CD4-positive, alpha-beta memory T cell (primary cell): Measurements from ENCODE around the gene RNF215. TPM values are rescaled to one million over a fixed set of nuclear protein-coding genes. Genes with fewer than 3 reads are reported as not detected.

Experiments
- CTCF ChIA-PET: fragments of 350-600 bp; sonication (Branson Sonifier 250); formaldehyde crosslinking; loops from one replicate; lab custom pipeline; 2021; ENCODE audit warnings: inconsistent platforms; ENCODE audit not compliant: partially characterized antibody; lab: Charles Lee
- POLR2A ChIA-PET: fragments of 350-600 bp; sonication (Branson Sonifier 250); formaldehyde crosslinking; loops from one replicate; lab custom pipeline; 2021; ENCODE audit not compliant: partially characterized antibody; lab: Charles Lee
- DNase-seq, 5 donors: peaks; one replicate each; pipeline versions ENCODE4 v3.0.0 to v3.0.0-alpha.2; 2020 to 2022; ENCODE audit warnings: mixed read lengths in 1 of 5
- H3K27ac ChIP-seq: one replicate; pipeline ENCODE4 v1.7.0; 2013; ENCODE audit warnings: low read depth, low read length
- H3K27me3 ChIP-seq: 2 replicates; pipeline ENCODE4 v1.7.0; 2013; ENCODE audit warnings: mild to moderate bottlenecking, low read length, moderate library complexity; ENCODE audit not compliant: insufficient read depth
- H3K36me3 ChIP-seq: 2 replicates; pipeline ENCODE4 v1.7.0; 2013; ENCODE audit warnings: mild to moderate bottlenecking, low read length, moderate library complexity; ENCODE audit not compliant: insufficient read depth
- H3K4me1 ChIP-seq: 2 replicates; pipeline ENCODE4 v1.7.0; 2013; ENCODE audit warnings: mild to moderate bottlenecking, low read length, moderate library complexity; ENCODE audit not compliant: insufficient read depth
- H3K4me3 ChIP-seq, 2 donors: one replicate each; pipeline ENCODE4 v1.7.0; 2013; ENCODE audit warnings: low read length in 2 of 2, mild to moderate bottlenecking in 1 of 2
- H3K9me3 ChIP-seq, 2 donors: one replicate each; pipeline ENCODE4 v1.7.0; 2013; ENCODE audit warnings: low read length in 2 of 2, control low read depth in 1 of 2; ENCODE audit not compliant: control insufficient read depth in 1 of 2
- H3K27ac Mint-ChIP-seq, 7 donors: one replicate each; pipeline ENCODE4 v1.8.0; 2020 to 2021; ENCODE audit warnings: mixed read lengths in 7 of 7, mild to moderate bottlenecking in 6 of 7, inconsistent platforms in 3 of 7, moderate library complexity in 3 of 7
- H3K27me3 Mint-ChIP-seq, 2 donors: one replicate each; pipeline ENCODE4 v1.8.0; 2020 to 2021; ENCODE audit warnings: mixed read lengths in 2 of 2
- H3K36me3 Mint-ChIP-seq, 2 donors: one replicate each; pipeline ENCODE4 v1.8.0; 2020 to 2021; ENCODE audit warnings: mixed read lengths in 2 of 2, inconsistent platforms in 1 of 2, mild to moderate bottlenecking in 1 of 2
- H3K4me1 Mint-ChIP-seq, 4 donors: one replicate each; pipeline ENCODE4 v1.8.0; 2020 to 2021; ENCODE audit warnings: mixed read lengths in 4 of 4, mild to moderate bottlenecking in 1 of 4
- H3K4me3 Mint-ChIP-seq, 8 donors: one replicate each; pipeline ENCODE4 v1.8.0; 2020 to 2021; ENCODE audit warnings: mixed read lengths in 8 of 8, mild to moderate bottlenecking in 7 of 8, moderate library complexity in 6 of 8, inconsistent platforms in 3 of 8
- H3K9me3 Mint-ChIP-seq, 8 donors: one replicate each; pipeline ENCODE4 v1.8.0; 2020 to 2021; ENCODE audit warnings: mixed read lengths in 8 of 8, mild to moderate bottlenecking in 5 of 8, inconsistent platforms in 3 of 8, moderate library complexity in 1 of 8
- intact Hi-C: fragments of 100-400 bp; cut with micrococcal nuclease; formaldehyde crosslinking; loops from one replicate; pipeline ENCODE4 v1.15.1; 2023
- polyA plus RNA-seq, 2 donors: library from polyadenylated mRNA; unstranded; fragments of 300-500 nt; fragmentation: Illumina TruSeq; gene quantifications; one replicate each; pipeline ENCODE4 v1.2.3, GENCODE V29; 2021
- total RNA-seq, 2 experiments: library from RNA; stranded (reverse); gene quantifications; one replicate each; pipeline ENCODE4 v1.2.3, GENCODE V29; 2021

Gene RNF215
- total and polyA plus RNA-seq, 4 experiments from 2014 or later = 0.29 to 6.6 (median 3.3) TPM

DNA sequence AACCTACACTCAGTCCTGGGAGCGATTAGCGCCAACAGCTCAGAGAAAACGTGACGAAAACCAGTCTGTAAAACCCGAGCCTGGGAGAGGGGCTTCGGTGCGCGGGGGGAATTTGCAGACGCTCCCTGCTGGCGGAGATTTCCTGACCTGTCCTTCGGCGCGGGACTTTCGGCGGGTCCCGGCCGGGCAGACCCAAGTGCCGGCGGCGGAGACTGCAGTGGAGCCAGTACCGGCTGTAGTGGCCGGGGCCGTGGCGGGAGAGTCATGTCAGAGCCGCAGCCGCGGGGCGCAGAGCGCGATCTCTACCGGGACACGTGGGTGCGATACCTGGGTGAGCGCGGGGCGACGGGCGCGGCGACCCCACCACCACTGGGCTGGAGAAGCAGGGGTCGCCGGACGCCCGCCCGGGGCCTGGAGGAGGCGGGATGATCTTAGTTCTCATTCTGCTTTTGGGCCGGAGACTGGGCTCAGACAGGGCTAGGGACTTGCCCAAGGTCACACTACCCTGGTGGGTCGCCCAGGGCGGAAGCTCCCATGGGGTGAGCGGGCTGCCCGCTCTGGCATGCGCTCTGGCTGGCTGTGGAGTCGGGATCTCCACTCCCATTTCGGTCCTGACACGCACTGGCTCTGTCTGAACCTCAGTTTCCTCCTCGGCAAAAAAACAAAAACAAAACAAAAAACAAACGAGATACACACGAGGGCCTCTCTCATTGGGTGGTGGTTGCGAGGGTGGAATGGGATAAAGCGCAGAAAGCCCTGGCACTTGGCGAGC lies 38.6 kb upstream of the RNF215 start, which contains the start of gene MTFP1:
TSS of gene MTFP1 (plus strand) at position 153 of the 772 bp plus-strand sequence. CDS start at position 265, 112 bp downstream.
- ChIA-PET CTCF (interaction anchor here (0.8 to 7.8 kb wide), 12 partner anchors 8 to 349 kb away, joined by 3 to 194 read pairs (median 5); partner anchors contain the start of genes CASTOR1, RNF215 and SEC14L2), POLR2A (interaction anchor here (0.7 to 7.0 kb wide), 11 partner anchors 10 to 1326 kb away, joined by 3 to 126 read pairs (median 11); partner anchors contain the start of genes CASTOR1, CCDC157, SEC14L2 and SF3A1)
- H3K4me3 ChIP-seq = peak within 1 kb of the TSS; percentile 44 to 97
- peak within 1 kb of the TSS; percentile 88 to 99 (median 99) for H3K27ac Mint-ChIP-seq
- peak within 1 kb of the TSS; percentile 96 to 99 (median 98) for H3K4me3 Mint-ChIP-seq
- no peaks in the 10 kb centered on the region for H3K36me3 ChIP-seq
- H3K4me1 Mint-ChIP-seq = peaks cover 31 to 67% (median 48%) of the 10 kb centered on the region in 4 donors
- H3K9me3 Mint-ChIP-seq = no peaks in the 10 kb centered on the region
- no peaks in the 10 kb centered on the region for H3K27me3 Mint-ChIP-seq
- H3K36me3 Mint-ChIP-seq = peaks cover 10 to 27% of the 10 kb centered on the region in 2 donors
- H3K9me3 ChIP-seq = no peaks in the 10 kb centered on the region
- H3K4me1 ChIP-seq = peaks cover 47% of the 10 kb centered on the region
- peak; percentile 56 to 65 (median 58) for DNase-seq
- peak within 1 kb of the TSS; percentile 89 for H3K27ac ChIP-seq
- no peaks in the 10 kb centered on the region for H3K27me3 ChIP-seq
- intact Hi-C loops = loop anchor here (1.0 to 10.0 kb wide), 6 partner anchors 9 to 1251 kb away; partner anchors contain the start of genes CCDC157, EWSR1, SF3A1 and UQCR10

DNA sequence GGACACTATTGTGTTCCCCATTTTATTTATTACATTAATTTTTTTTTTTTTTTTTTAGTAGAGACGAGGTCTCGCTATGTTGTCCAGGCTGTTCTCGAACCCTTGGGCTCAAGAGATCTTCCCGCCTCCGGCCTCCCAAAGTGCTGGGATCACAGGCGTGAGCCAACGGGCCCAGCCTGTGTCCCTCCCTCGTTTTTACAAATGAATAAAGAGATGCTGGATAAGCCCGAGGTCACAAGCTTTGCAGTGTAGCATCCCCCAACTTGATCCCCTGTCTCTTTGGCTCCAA lies 38.1 kb upstream of the RNF215 start:
- H3K4me1 ChIP-seq = peaks cover 47% of the 10 kb centered on the region
- peak overlapping the region; percentile 88 to 99 (median 98) for H3K27ac Mint-ChIP-seq
- no peaks in the 10 kb centered on the region for H3K9me3 Mint-ChIP-seq
- H3K4me1 Mint-ChIP-seq = peaks cover 35 to 72% (median 49%) of the 10 kb centered on the region in 4 donors
- H3K27me3 Mint-ChIP-seq = no peaks in the 10 kb centered on the region
- H3K36me3 ChIP-seq = no peaks in the 10 kb centered on the region
- intact Hi-C loops = loop anchor here (2.0 to 10.0 kb wide), 4 partner anchors 68 to 1252 kb away; partner anchors contain the start of genes CCDC157, EWSR1, SF3A1 and UQCR10
- ChIA-PET POLR2A (interaction anchor here (0.7 to 7.0 kb wide), 10 partner anchors 11 to 1327 kb away, joined by 3 to 126 read pairs (median 18); partner anchors contain the start of genes CASTOR1, CCDC157, SEC14L2 and SF3A1), CTCF (interaction anchor here (0.9 to 7.8 kb wide), 8 partner anchors 10 to 158 kb away, joined by 3 to 194 read pairs (median 18); partner anchors contain the start of genes CASTOR1, RNF215 and SEC14L2)
- peak overlapping the region; percentile 44 to 97 for H3K4me3 ChIP-seq
- peak overlapping the region; percentile 87 for H3K27ac ChIP-seq
- H3K9me3 ChIP-seq = no peaks in the 10 kb centered on the region
- no peak for DNase-seq
- peak overlapping the region; percentile 87 to 98 (median 93) for H3K4me3 Mint-ChIP-seq
- H3K27me3 ChIP-seq = no peaks in the 10 kb centered on the region
- H3K36me3 Mint-ChIP-seq = peaks cover 15 to 32% of the 10 kb centered on the region in 2 donors

GRCh38 chr22:30424534-30425326 lies 37.5 kb upstream of the RNF215 start:
- H3K4me3 ChIP-seq = peak overlapping the region; percentile 44 to 71
- H3K27ac ChIP-seq = peak overlapping the region; percentile 89
- no peaks in the 10 kb centered on the region for H3K27me3 ChIP-seq
- H3K36me3 ChIP-seq = no peaks in the 10 kb centered on the region
- peaks cover 35 to 72% (median 49%) of the 10 kb centered on the region in 4 donors for H3K4me1 Mint-ChIP-seq
- peaks cover 47% of the 10 kb centered on the region for H3K4me1 ChIP-seq
- intact Hi-C loops = loop anchor here (1.0 to 10.0 kb wide), 7 partner anchors 27 to 1252 kb away; partner anchors contain the start of genes CASTOR1, CCDC157, EWSR1 and PES1
- no peak for DNase-seq
- peak overlapping the region; percentile 96 to 99 (median 98) for H3K4me3 Mint-ChIP-seq
- ChIA-PET POLR2A (interaction anchor here (0.7 to 7.0 kb wide), 29 partner anchors 10 to 1327 kb away, joined by 3 to 126 read pairs (median 4); partner anchors contain the start of genes ASCC2, CASTOR1, CCDC157 and MTMR3), CTCF (interaction anchor here (0.8 to 7.8 kb wide), 15 partner anchors 11 to 317 kb away, joined by 3 to 194 read pairs (median 4); partner anchors contain the start of genes CASTOR1, RNF215 and SEC14L2)
- no peaks in the 10 kb centered on the region for H3K9me3 ChIP-seq
- H3K9me3 Mint-ChIP-seq = no peaks in the 10 kb centered on the region
- no peaks in the 10 kb centered on the region for H3K27me3 Mint-ChIP-seq
- H3K27ac Mint-ChIP-seq = peak overlapping the region; percentile 88 to 99 (median 99)
- H3K36me3 Mint-ChIP-seq = peaks cover 12 to 34% of the 10 kb centered on the region in 2 donors

DNA sequence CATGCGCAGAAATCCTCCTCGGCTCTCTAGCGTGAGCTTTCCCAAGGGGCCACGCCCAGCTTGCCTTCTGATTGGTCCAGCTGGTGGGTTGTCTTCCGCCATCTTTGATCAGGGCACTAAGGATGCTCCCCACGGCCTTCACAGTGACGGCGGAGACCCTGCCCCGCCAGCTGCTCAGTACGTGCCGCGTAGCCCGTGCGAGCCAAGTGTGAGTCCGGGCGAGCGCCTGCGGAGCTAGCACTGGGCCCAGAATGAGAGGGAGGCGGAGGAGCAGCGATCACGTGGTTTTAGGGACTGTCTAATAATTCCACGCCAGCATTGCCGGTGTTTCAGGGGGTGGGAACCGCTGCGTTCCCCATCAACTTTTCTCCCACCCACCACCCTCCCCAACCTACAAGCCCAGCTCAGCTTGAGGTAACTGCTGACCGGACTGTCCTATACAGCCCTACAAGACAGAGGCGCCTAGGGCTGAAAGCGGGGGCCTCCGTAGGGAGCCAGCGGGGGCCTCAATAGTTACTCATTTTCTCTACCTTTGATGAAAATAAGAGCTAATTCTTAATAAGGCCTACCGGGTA lies 36.8 kb upstream of the RNF215 start:
- H3K4me1 ChIP-seq = peaks cover 47% of the 10 kb centered on the region
- DNase-seq = peak; percentile 97 to 99 (median 99)

DNA sequence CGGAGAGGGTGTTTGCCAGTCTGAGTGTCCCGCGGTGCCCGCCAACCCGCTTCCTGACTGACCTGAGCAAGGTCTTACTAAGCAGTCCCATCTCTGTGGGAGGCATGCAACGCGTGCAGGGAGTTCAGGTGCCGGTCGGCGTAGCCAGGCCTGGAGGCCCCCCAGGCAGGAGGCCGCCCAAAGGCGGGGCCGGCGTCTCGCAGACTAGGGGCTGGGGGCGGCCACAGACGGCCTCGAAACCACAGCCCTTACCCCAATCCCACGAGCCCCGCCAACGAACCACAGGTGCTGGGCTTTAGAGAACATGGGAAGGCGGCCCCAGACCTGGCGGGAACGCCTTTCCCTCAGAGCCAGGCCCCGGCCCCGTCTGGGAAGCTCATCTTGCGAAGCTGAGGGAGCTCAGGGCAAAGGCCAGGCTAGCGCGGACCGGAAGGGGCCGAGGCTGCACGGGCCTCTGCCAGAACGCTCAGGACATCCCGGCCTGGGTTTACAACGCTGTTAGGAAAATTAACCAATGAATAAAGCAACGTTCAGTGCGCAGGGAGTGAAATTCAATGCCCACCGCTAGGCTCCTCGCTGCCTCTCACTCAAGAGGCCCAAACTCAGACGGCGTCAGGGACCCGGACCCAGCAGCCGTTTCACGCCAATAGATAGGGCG lies 36.2 kb upstream of the RNF215 start:
- H3K9me3 ChIP-seq = no peaks in the 10 kb centered on the region
- Mint-ChIP-seq H3K27ac (peak overlapping the region; percentile 88 to 99 (median 99)), H3K4me1 (peaks cover 35 to 72% (median 49%) of the 10 kb centered on the region in 4 donors), H3K27me3 (no peaks in the 10 kb centered on the region), H3K36me3 (peaks cover 16 to 34% of the 10 kb centered on the region in 2 donors), H3K9me3 (no peaks in the 10 kb centered on the region), H3K4me3 (peak overlapping the region; percentile 96 to 99 (median 98))
- DNase-seq = peak in 1 of 5 donors; percentile 69
- H3K4me1 ChIP-seq = peaks cover 47% of the 10 kb centered on the region
- H3K27me3 ChIP-seq = no peaks in the 10 kb centered on the region
- H3K27ac ChIP-seq = peak overlapping the region; percentile 89
- no peaks in the 10 kb centered on the region for H3K36me3 ChIP-seq
- intact Hi-C loops = loop anchor here (1.0 to 10.0 kb wide), 2 partner anchors 97 to 659 kb away; partner anchors contain the start of genes TBC1D10A, UQCR10 and ZMAT5
- ChIA-PET POLR2A (interaction anchor here (0.6 to 7.0 kb wide), 32 partner anchors 11 to 870 kb away, joined by 3 to 126 read pairs (median 4); partner anchors contain the start of genes ASCC2, CASTOR1, CCDC157 and MORC2), CTCF (interaction anchor here (0.9 to 7.8 kb wide), 12 partner anchors 10 to 318 kb away, joined by 3 to 194 read pairs (median 4); partner anchors contain the start of genes CASTOR1, RNF215 and SEC14L2)
- peak overlapping the region; percentile 75 to 79 for H3K4me3 ChIP-seq

More for the DNA sequence above, 36.8 kb upstream of the RNF215 start:
- H3K4me3 ChIP-seq = peak overlapping the region; percentile 75 to 79
- H3K27ac ChIP-seq = peak overlapping the region; percentile 89
- H3K27me3 ChIP-seq = no peaks in the 10 kb centered on the region
- Mint-ChIP-seq H3K36me3 (peaks cover 16 to 36% of the 10 kb centered on the region in 2 donors), H3K4me1 (peaks cover 35 to 72% (median 49%) of the 10 kb centered on the region in 4 donors), H3K9me3 (no peaks in the 10 kb centered on the region), H3K27ac (peak overlapping the region; percentile 88 to 99 (median 99)), H3K27me3 (no peaks in the 10 kb centered on the region), H3K4me3 (peak overlapping the region; percentile 96 to 99 (median 98))
- no peaks in the 10 kb centered on the region for H3K36me3 ChIP-seq
- ChIA-PET POLR2A (interaction anchor here (0.8 to 7.0 kb wide), 32 partner anchors 11 to 1072 kb away, joined by 3 to 126 read pairs (median 4); partner anchors contain the start of genes ASCC2, CASTOR1, CCDC157 and MORC2), CTCF (interaction anchor here (0.8 to 7.8 kb wide), 16 partner anchors 11 to 319 kb away, joined by 3 to 194 read pairs (median 4); partner anchors contain the start of genes CASTOR1, RNF215 and SEC14L2)
- intact Hi-C loops = loop anchor here (1.0 to 10.0 kb wide), 8 partner anchors 27 to 1253 kb away; partner anchors contain the start of genes CASTOR1, CCDC157, EWSR1 and PES1
- H3K9me3 ChIP-seq = no peaks in the 10 kb centered on the region
